Ishikawa (cell line): ENCODE measurements around the gene PJVK.

ENCODE experiments used
- CEBPB ChIP-seq: IDR thresholded peaks from 2 replicates; pipeline ENCODE4 v1.6.1; 2012
- CREB1 ChIP-seq: IDR thresholded peaks from 2 replicates; pipeline ENCODE4 v1.6.1; 2012; ENCODE audit warnings: low read depth
- EGR1 ChIP-seq: IDR thresholded peaks from 2 replicates; pipeline ENCODE4 v1.6.1; 2012
- EP300 ChIP-seq: IDR thresholded peaks from 2 replicates; pipeline ENCODE4 v1.6.1; 2012; ENCODE audit warnings: borderline replicate concordance
- FOXM1 ChIP-seq: IDR thresholded peaks from 2 replicates; pipeline ENCODE4 v1.6.1; 2012; ENCODE audit warnings: low read depth, borderline replicate concordance
- NFIC ChIP-seq: IDR thresholded peaks from 2 replicates; pipeline ENCODE4 v1.6.1; 2012
- RAD21 ChIP-seq: IDR thresholded peaks from 2 replicates; pipeline ENCODE4 v1.6.1; 2012; ENCODE audit warnings: low read depth
- TAF1 ChIP-seq: IDR thresholded peaks from 2 replicates; pipeline ENCODE4 v1.6.1; 2012; ENCODE audit warnings: low read depth, mild to moderate bottlenecking
- TCF12 ChIP-seq: IDR thresholded peaks from 2 replicates; pipeline ENCODE4 v1.6.1; 2012; ENCODE audit warnings: low read depth
- TEAD4 ChIP-seq: IDR thresholded peaks from 2 replicates; pipeline ENCODE4 v1.6.1; 2012
- YY1 ChIP-seq: IDR thresholded peaks from 2 replicates; pipeline ENCODE4 v1.6.1; 2012; ENCODE audit warnings: low read depth
- ZBTB7A ChIP-seq: IDR thresholded peaks from 2 replicates; pipeline ENCODE4 v1.6.1; 2012; ENCODE audit warnings: low read depth
- TF ChIP-seq, protein P1 (sequence below): IDR thresholded peaks from 2 replicates; pipeline ENCODE4 v1.6.1; 2012

DNA sequence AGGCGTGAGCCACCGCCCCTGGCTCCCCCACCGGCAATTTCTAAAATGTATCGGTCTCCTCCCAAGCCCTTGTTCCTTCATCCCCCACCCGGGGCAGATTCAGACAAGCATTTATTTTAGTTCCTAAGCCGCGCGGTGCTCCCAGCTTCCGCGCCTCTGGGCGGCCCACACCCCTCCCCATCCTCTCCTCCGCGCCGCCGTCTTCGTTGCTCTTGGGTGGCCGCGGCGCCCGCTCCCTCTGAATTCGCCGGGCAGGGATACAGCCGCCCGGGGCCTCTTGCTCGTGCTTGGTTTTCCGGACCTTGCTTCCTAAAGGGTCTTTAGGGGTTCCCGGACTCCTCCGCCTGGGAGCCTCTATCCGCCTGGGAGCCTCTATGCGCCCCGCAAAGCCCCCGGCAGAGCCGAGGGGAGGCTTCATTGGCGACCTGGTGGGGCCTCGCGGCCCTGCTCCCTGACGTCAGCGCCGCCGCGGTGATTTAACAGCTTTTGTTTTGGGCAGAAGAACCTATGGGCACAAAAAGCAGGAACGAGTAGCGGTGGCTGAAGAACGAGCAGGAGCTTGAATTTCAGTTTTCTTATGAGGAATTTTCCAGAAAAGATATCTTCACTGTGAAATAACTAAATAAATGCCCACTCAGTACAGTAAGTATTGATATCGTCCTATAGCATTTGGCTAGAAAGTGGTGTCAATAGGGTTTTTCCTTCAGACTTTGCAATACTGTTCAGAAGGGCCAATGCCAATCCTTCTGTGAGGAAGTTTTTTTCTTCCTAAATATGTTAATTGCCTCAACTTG, 37.5 kb upstream of the PJVK start:
- TF ChIP-seq, protein P1, sequence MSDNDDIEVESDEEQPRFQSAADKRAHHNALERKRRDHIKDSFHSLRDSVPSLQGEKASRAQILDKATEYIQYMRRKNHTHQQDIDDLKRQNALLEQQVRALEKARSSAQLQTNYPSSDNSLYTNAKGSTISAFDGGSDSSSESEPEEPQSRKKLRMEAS: no peak
- TF ChIP-seq TAF1 (0 out of 2 replicates have a peak, but pooled peaks have one; percentile 28), NFIC (no peak), CREB1 (peak; percentile 76; the same call in 1 of the 2 replicates), CEBPB (no peak), EGR1 (no peak), ZBTB7A (peak; percentile 50; the same call in 1 of the 2 replicates), EP300 (no peak), RAD21 (no peak), TEAD4 (no peak; the same call in 1 of the 2 replicates), YY1 (0 out of 2 replicates have a peak, but pooled peaks have one; percentile 3), FOXM1 (no peak), TCF12 (no peak)
